ENCODE results near the gene PARD3. TPM values are rescaled to one million over a fixed set of nuclear protein-coding genes. Genes with fewer than 3 reads are reported as not detected.

Gene PARD3
- total RNA-seq, 4 donors from 2014 or later: 27.3 to 65.3 (median 55.6) TPM

- no peak for DNase-seq
- Histone ChIP-seq H3K27me3 (no peaks in the 10 kb centered on the region), H3K4me1 (peaks cover 4 to 34% (median 18%) of the 10 kb centered on the region in 4 donors), H3K4me3 (no peak overlapping the region), H3K36me3 (no peaks in the 10 kb centered on the region), H3K9me3 (no peaks in the 10 kb centered on the region), H3K27ac (no peak overlapping the region)
- in situ Hi-C loops (cut with MboI; ENCODE audit: low pct_ligation_motif_present in 1 of 4, low pct_unique_long_range_greater_than_20kb in 1 of 4, low sequenced_read_pairs in 3 of 4) (loop anchor here in 1 of 4 donors (25.0 kb wide), 1 partner anchor 289 kb away; no protein-coding TSS in a partner anchor), intact Hi-C loops (cut with DNase I; ENCODE audit: low total_unique reads) (no loop called here)
- WGBS, 2 donors (ENCODE audit: low coverage in 1 of 2): 88% methylated on average over 4 of the region's 4 CpGs; no CpG with 5 or more reads in 1 of the 2 donors
- TF ChIP-seq POLR2AphosphoS5 (IDR thresholded peaks at IDR 0.05): no peak
- no peak for TF ChIP-seq POLR2A (IDR thresholded peaks at IDR 0.05)
- TF ChIP-seq, protein P1, sequence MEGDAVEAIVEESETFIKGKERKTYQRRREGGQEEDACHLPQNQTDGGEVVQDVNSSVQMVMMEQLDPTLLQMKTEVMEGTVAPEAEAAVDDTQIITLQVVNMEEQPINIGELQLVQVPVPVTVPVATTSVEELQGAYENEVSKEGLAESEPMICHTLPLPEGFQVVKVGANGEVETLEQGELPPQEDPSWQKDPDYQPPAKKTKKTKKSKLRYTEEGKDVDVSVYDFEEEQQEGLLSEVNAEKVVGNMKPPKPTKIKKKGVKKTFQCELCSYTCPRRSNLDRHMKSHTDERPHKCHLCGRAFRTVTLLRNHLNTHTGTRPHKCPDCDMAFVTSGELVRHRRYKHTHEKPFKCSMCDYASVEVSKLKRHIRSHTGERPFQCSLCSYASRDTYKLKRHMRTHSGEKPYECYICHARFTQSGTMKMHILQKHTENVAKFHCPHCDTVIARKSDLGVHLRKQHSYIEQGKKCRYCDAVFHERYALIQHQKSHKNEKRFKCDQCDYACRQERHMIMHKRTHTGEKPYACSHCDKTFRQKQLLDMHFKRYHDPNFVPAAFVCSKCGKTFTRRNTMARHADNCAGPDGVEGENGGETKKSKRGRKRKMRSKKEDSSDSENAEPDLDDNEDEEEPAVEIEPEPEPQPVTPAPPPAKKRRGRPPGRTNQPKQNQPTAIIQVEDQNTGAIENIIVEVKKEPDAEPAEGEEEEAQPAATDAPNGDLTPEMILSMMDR (IDR thresholded peaks at IDR 0.05): no peak
- TF ChIP-seq EP300 (IDR thresholded peaks at IDR 0.05; ENCODE audit: low read depth): no peak
Observed at GRCh38 chr10:34698248-34698831, 116.8 kb downstream of the PARD3 start.

DNA sequence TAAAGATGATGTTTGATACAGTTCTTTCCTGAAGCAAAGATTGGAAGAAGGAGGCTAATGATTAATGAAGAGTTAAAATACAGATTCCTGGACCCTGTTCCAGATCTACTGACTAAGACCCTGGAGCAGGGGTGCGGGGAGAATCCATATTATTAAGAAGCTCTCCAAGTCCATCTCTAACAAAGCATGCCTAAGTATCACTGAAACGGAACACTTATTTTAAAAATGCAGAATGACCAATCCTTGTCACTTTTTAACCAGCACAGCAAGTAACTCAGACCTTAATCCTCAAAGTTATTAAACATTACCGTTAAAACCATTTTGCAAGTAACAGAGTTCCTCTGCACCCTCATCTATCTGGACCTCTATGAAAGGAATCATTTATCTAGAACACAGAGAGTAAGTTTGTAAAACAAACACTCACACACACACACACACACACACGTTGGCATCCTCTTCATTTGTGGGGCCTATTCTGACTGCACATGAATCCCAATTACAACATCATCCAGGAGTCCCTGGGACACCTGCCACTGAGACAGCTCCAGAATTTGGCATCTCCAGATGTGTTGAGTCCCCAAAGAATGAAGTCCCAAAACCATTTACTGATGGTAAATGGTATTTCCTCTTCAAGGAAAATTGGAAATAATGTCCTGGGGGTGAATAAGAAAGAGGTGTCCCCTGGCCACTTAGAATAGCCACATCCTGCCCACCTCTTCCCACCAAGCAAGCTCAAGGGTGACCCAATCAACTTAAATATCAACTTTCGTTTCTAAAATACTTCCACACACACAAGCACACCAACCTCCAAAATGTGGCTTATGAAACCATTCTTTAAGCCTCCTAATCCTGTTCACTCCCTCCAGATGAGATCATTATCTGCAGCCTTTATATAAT lies 117.5 kb downstream of the PARD3 start:
- Histone ChIP-seq H3K9me3 (no peaks in the 10 kb centered on the region), H3K4me1 (peaks cover 4 to 27% (median 18%) of the 10 kb centered on the region in 4 donors), H3K27me3 (no peaks in the 10 kb centered on the region), H3K4me3 (no peak overlapping the region), H3K27ac (no peak overlapping the region), H3K36me3 (no peaks in the 10 kb centered on the region)
- intact Hi-C loops (cut with DNase I; ENCODE audit: low total_unique reads): no loop called here
- DNase-seq: no peak
- 64 to 76% methylated on average over 3 to 5 of the region's 5 CpGs for WGBS, 2 donors (ENCODE audit: low coverage in 1 of 2)
- TF ChIP-seq POLR2A (IDR thresholded peaks at IDR 0.05): no peak
- TF ChIP-seq EP300 (IDR thresholded peaks at IDR 0.05; ENCODE audit: low read depth): no peak
- in situ Hi-C loops (cut with MboI; ENCODE audit: low pct_ligation_motif_present in 1 of 4, low pct_unique_long_range_greater_than_20kb in 1 of 4, low sequenced_read_pairs in 3 of 4): loop anchor here in 1 of 4 donors (25.0 kb wide), 1 partner anchor 290 kb away; no protein-coding TSS in a partner anchor

GRCh38 chr10:34696423-34696822 lies 118.7 kb downstream of the PARD3 start:
- Histone ChIP-seq H3K36me3 (no peaks in the 10 kb centered on the region), H3K27ac (no peak overlapping the region), H3K9me3 (no peaks in the 10 kb centered on the region), H3K27me3 (no peaks in the 10 kb centered on the region), H3K4me3 (no peak overlapping the region), H3K4me1 (peaks cover 4 to 20% (median 15%) of the 10 kb centered on the region in 4 donors)
- intact Hi-C loops (cut with DNase I; ENCODE audit: low total_unique reads): no loop called here
- in situ Hi-C loops (cut with MboI; ENCODE audit: low pct_ligation_motif_present in 1 of 4, low pct_unique_long_range_greater_than_20kb in 1 of 4, low sequenced_read_pairs in 3 of 4): loop anchor here in 1 of 4 donors (25.0 kb wide), 1 partner anchor 291 kb away; no protein-coding TSS in a partner anchor
- DNase-seq: no peak
- TF ChIP-seq POLR2A (IDR thresholded peaks at IDR 0.05) (no peak), POLR2AphosphoS5 (IDR thresholded peaks at IDR 0.05) (no peak), EP300 (IDR thresholded peaks at IDR 0.05; ENCODE audit: low read depth) (no peak)
- TF ChIP-seq, protein P1 (IDR thresholded peaks at IDR 0.05): no peak
- WGBS, 2 donors (ENCODE audit: low coverage in 1 of 2): 51 to 52% methylated on average over 2 of the region's 2 CpGs

- Histone ChIP-seq H3K27me3 (no peaks in the 10 kb centered on the region), H3K4me1 (peaks cover 0 to 23% (median 4%) of the 10 kb centered on the region in 4 donors), H3K9me3 (no peaks in the 10 kb centered on the region), H3K36me3 (no peaks in the 10 kb centered on the region), H3K27ac (no peak overlapping the region), H3K4me3 (no peak overlapping the region)
- intact Hi-C loops (cut with DNase I; ENCODE audit: low total_unique reads): no loop called here
- DNase-seq: no peak
- TF ChIP-seq POLR2A (IDR thresholded peaks at IDR 0.05): no peak
- TF ChIP-seq EP300 (IDR thresholded peaks at IDR 0.05; ENCODE audit: low read depth): no peak
- TF ChIP-seq, protein P1 (IDR thresholded peaks at IDR 0.05): no peak
- TF ChIP-seq POLR2AphosphoS5 (IDR thresholded peaks at IDR 0.05): no peak
- in situ Hi-C loops (cut with MboI; ENCODE audit: low pct_ligation_motif_present in 1 of 4, low pct_unique_long_range_greater_than_20kb in 1 of 4, low sequenced_read_pairs in 3 of 4): loop anchor here in 1 of 4 donors (25.0 kb wide), 1 partner anchor 297 kb away; no protein-coding TSS in a partner anchor
- WGBS, 2 donors (ENCODE audit: low coverage in 1 of 2): 68% methylated on average over 13 of the region's 13 CpGs; no CpG with 5 or more reads in 1 of the 2 donors
Observed at GRCh38 chr10:34690383-34691049, 124.6 kb downstream of the PARD3 start.
